ENCODE data around the gene MEIOB.
A peak's percentile ranks its signal among the peaks of the same experiment; 100 is the strongest.

The MEIOB gene

DNA sequence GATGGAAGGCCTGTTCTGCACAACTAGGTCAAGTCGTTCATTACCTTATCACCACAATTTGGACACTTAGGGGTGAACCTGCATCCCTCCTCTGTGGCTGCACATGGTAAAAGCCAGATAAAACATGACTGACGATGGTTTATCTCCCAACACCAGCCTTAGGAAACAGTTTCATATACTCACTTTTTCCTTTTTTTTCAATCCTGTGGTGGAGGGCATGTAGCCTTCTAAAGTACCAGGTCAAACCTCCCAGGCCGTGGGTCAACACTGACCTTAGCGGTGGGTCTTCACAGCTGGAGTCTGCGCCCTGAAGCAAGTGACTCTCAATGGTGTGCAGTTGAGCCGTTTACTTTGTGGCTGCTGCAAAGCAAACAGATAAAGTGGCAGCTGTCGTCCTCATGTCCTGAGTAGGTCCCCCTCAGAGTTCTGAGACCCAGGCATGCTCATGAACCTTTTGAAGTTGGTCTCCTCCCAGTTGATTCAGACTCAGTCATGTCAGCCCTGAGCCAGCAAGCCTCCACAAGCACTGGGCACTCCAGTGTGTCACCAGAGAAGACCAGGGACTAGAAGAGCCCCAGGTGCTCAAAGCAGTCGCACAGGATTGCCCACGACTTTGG lies 39.0 kb downstream of the MEIOB start:
- Histone ChIP-seq H3K4me3 (ENCODE audit: low read length in 2 of 2) (no peak overlapping the region), H3K9me3 (ENCODE audit: control insufficient read depth in 2 of 2, low read length in 2 of 2) (no peaks in the 10 kb centered on the region), H3K4me1 (ENCODE audit: control insufficient read depth in 2 of 2, insufficient read depth in 2 of 2, low read length in 2 of 2) (peaks cover 16 to 19% of the 10 kb centered on the region in 2 donors), H3K27ac (ENCODE audit: low read depth in 2 of 2, low read length in 2 of 2) (no peak overlapping the region), H3K27me3 (ENCODE audit: control insufficient read depth in 2 of 2, insufficient read depth in 2 of 2, low read length in 2 of 2) (no peaks in the 10 kb centered on the region), H3K36me3 (ENCODE audit: control insufficient read depth in 2 of 2, insufficient read depth in 2 of 2, low read length in 2 of 2) (peaks cover 0 to 10% of the 10 kb centered on the region in 2 donors), H3K9ac (ENCODE audit: low read depth in 1 of 2, low read length in 2 of 2) (no peak overlapping the region)

DNA sequence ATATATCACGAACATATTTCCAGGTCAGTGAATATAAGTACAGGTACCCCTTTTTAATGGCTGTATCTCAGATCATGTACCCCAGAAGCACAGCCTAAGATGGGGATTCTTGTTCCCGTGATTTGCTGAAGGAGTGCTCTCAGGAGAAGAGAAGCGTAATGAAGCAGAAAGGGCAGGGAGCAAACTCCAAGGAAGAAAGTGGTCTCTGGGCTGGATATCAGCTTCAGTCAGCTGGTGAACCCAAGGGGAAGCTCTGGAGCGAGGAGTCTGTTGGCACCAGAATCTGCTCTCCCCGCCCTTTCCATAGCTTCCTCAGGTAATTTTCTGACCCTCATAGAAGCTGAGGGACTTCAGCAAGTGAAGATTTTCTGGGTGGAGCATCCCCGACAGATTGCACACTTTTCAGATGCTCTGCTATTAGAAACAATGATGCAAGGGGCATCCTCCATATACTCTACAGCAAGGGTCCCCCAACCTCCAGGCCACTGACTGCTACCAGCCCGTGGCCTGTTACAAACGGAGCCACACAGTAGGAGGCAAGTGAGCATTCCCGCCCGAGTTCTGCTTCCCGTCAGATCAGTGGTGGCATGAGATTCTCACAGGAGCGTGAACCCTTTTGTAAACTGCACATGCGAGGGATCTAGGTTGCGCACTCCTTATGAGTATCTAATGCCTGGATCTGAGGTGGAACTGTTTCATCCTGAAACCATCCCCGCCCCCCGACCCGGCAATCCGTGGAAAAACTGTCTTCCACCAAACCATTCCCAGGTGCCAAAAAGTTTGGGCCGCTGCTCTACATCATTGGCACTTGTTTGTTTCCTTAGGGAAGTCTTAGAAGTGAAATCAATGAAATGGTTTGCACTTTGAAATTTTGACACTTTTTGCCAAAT lies 40.5 kb downstream of the MEIOB start:
- Histone ChIP-seq H3K27ac (ENCODE audit: low read depth in 2 of 2, low read length in 2 of 2) (no peak overlapping the region), H3K9me3 (ENCODE audit: control insufficient read depth in 2 of 2, low read length in 2 of 2) (no peaks in the 10 kb centered on the region), H3K27me3 (ENCODE audit: control insufficient read depth in 2 of 2, insufficient read depth in 2 of 2, low read length in 2 of 2) (no peaks in the 10 kb centered on the region), H3K36me3 (ENCODE audit: control insufficient read depth in 2 of 2, insufficient read depth in 2 of 2, low read length in 2 of 2) (peaks cover 0 to 10% of the 10 kb centered on the region in 2 donors), H3K4me3 (ENCODE audit: low read length in 2 of 2) (no peak overlapping the region), H3K4me1 (ENCODE audit: control insufficient read depth in 2 of 2, insufficient read depth in 2 of 2, low read length in 2 of 2) (peaks cover 18 to 19% of the 10 kb centered on the region in 2 donors), H3K9ac (ENCODE audit: low read depth in 1 of 2, low read length in 2 of 2) (no peak overlapping the region)

- Histone ChIP-seq H3K36me3 (ENCODE audit: control insufficient read depth in 2 of 2, insufficient read depth in 2 of 2, low read length in 2 of 2) (peaks cover 0 to 10% of the 10 kb centered on the region in 2 donors), H3K9ac (ENCODE audit: low read depth in 1 of 2, low read length in 2 of 2) (no peak overlapping the region), H3K9me3 (ENCODE audit: control insufficient read depth in 2 of 2, low read length in 2 of 2) (no peaks in the 10 kb centered on the region), H3K4me3 (ENCODE audit: low read length in 2 of 2) (peak overlapping the region in 1 of 2 donors; percentile 17), H3K4me1 (ENCODE audit: control insufficient read depth in 2 of 2, insufficient read depth in 2 of 2, low read length in 2 of 2) (peaks cover 27% of the 10 kb centered on the region in 2 donors), H3K27ac (ENCODE audit: low read depth in 2 of 2, low read length in 2 of 2) (peak overlapping the region in 1 of 2 donors; percentile 37), H3K27me3 (ENCODE audit: control insufficient read depth in 2 of 2, insufficient read depth in 2 of 2, low read length in 2 of 2) (no peaks in the 10 kb centered on the region)
These were observed 41.8 kb downstream of the MEIOB start for GRCh38 chr16:1830213-1830612.

DNA sequence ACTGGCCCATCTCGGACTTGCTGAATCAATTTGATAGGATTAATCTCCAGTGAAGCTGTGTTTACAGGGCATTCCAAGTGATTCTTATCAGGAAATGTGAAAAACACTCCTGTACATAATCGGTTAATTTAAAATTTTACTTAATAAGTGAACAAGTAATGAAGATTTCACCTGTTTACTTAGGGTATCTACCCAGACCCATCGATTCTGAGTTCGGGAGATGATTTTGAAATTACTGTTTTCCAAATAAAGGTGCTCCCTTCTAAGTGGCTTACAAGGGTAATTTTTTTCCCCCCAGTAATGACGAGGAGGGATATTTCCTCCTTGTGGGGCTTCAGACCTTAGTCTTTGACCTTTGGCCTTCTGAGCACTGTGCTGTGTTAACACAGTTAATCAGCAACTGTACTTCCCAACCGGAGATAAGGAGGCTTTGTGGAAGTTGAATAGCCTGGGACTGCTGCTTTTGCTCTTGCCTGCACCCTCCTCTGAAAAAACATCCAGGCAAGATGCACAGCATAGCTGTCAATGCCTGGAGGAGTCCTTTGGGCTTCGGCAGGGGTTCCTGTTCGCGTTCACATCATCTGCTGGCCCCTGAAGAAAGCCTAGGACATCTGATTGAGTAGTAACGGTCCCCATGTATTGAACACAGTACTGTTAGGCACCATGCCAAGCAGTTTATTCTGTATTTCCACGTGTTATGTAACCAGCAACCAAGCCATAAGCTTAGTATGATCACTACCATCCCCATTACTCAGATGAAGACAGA lies 43.1 kb downstream of the MEIOB start:
- H3K4me1 ChIP-seq (ENCODE audit: control insufficient read depth in 2 of 2, insufficient read depth in 2 of 2, low read length in 2 of 2), result peaks cover 28 to 35% of the 10 kb centered on the region in 2 donors
- H3K27me3 ChIP-seq (ENCODE audit: control insufficient read depth in 2 of 2, insufficient read depth in 2 of 2, low read length in 2 of 2), result no peaks in the 10 kb centered on the region
- peaks cover 0 to 10% of the 10 kb centered on the region in 2 donors for H3K36me3 ChIP-seq (ENCODE audit: control insufficient read depth in 2 of 2, insufficient read depth in 2 of 2, low read length in 2 of 2)
- H3K9ac ChIP-seq (ENCODE audit: low read depth in 1 of 2, low read length in 2 of 2), result peak overlapping the region; percentile 56 to 64
- H3K9me3 ChIP-seq (ENCODE audit: control insufficient read depth in 2 of 2, low read length in 2 of 2), result no peaks in the 10 kb centered on the region
- H3K4me3 ChIP-seq (ENCODE audit: low read length in 2 of 2), result peak overlapping the region; percentile 52 to 98
- H3K27ac ChIP-seq (ENCODE audit: low read depth in 2 of 2, low read length in 2 of 2), result peak overlapping the region; percentile 70

DNA sequence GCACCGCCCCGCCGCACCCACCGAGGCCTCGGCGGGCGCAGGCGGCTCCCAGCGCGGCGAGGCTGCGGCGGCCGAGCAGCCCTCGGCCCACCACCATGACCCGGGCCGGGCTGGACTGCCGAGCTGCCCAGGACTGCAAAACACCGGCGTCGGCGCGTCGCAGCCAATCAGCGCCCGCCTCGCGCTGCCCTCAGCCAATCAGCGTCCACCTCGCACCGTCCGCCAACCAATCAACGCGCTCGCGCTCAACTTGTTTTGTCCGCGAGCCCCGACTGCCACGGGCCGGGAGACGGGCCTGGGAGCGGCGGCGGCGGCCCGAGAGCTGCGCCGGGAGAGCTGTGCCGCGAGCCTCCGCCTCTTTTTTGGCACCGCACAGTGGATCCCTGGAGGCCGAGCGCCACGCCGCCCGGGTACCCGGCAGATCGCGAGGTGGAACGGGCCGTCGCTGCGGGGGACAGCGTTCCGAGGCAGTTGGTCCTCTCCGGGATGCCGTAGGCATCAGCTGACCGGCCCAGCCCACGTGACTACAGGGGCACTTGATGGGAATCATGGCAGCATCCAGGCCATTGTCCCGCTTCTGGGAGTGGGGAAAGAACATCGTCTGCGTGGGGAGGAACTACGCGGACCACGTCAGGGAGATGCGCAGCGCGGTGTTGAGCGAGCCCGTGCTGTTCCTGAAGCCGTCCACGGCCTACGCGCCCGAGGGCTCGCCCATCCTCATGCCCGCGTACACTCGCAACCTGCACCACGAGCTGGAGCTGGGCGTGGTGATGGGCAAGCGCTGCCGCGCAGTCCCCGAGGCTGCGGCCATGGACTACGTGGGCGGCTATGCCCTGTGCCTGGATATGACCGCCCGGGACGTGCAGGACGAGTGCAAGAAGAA lies 45.0 kb downstream of the MEIOB start, which contains the start of the genes FAHD1 and HAGH:
TSS of gene FAHD1 (plus strand) at position 516 of the 883 bp plus-strand sequence. CDS start at position 549, 33 bp downstream.
TSS of gene HAGH (minus strand) at position 135 of the 883 bp plus-strand sequence. CDS start at position 97, 38 bp downstream.
- Histone ChIP-seq H3K9me3 (ENCODE audit: control insufficient read depth in 2 of 2, low read length in 2 of 2) (no peaks in the 10 kb centered on the region), H3K27ac (ENCODE audit: low read depth in 2 of 2, low read length in 2 of 2) (peak within 1 kb of the TSS; percentile 82 to 86), H3K4me1 (ENCODE audit: control insufficient read depth in 2 of 2, insufficient read depth in 2 of 2, low read length in 2 of 2) (peaks cover 28 to 36% of the 10 kb centered on the region in 2 donors)

DNA sequence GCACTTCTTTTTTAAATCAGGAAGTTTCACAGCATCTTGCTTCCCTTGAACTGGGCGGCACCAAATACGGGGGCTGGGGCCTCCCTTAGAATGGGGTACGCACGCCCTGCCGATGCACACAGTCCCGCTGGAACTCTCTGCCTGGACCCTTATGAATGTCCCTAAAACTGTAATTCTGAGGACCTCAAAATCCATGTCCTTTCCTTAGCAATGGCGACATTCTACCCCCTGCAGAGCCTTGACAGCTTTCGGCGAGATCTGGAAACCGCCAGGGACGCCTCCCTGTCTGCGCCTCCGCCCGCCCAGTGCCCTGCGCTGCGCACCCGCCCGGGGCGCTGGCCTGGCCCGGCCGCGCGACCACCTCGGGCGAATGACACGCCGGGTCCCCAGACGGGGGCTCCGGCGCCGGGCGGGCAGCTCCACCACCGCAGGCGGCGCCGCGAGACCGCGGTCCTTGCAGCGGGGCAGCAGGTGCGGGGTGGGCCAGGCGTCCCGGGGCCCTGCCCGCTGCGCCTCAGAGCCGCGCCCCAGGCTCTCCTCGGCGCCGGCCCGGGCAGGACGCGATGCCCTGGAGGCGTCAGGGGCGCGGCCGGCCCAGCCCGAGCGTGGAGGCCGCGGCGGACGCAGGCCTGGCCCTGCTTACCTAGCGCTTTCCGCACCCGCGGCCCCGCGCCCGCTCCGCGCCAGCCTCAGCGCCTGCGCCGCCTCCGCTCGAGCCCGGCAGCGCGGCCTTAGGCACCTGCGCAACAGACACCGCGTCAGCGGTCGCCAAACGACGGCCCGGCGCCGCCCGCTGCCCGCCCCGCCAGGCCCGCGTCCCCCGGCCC lies 45.9 kb downstream of the MEIOB start:
- H3K9me3 ChIP-seq (ENCODE audit: control insufficient read depth in 2 of 2, low read length in 2 of 2), result no peaks in the 10 kb centered on the region
- H3K36me3 ChIP-seq (ENCODE audit: control insufficient read depth in 2 of 2, insufficient read depth in 2 of 2, low read length in 2 of 2), result peaks cover 0 to 14% of the 10 kb centered on the region in 2 donors
- H3K4me1 ChIP-seq (ENCODE audit: control insufficient read depth in 2 of 2, insufficient read depth in 2 of 2, low read length in 2 of 2), result peaks cover 28 to 34% of the 10 kb centered on the region in 2 donors
- no peaks in the 10 kb centered on the region for H3K27me3 ChIP-seq (ENCODE audit: control insufficient read depth in 2 of 2, insufficient read depth in 2 of 2, low read length in 2 of 2)
- peak overlapping the region; percentile 82 to 86 for H3K27ac ChIP-seq (ENCODE audit: low read depth in 2 of 2, low read length in 2 of 2)
- H3K9ac ChIP-seq (ENCODE audit: low read depth in 1 of 2, low read length in 2 of 2), result peak overlapping the region; percentile 79 to 85
- H3K4me3 ChIP-seq (ENCODE audit: low read length in 2 of 2), result peak overlapping the region; percentile 93 to 98

More for the DNA sequence above, 45.0 kb downstream of the MEIOB start, which contains the start of the genes FAHD1 and HAGH:
- Histone ChIP-seq H3K36me3 (ENCODE audit: control insufficient read depth in 2 of 2, insufficient read depth in 2 of 2, low read length in 2 of 2) (peaks cover 0 to 15% of the 10 kb centered on the region in 2 donors), H3K9ac (ENCODE audit: low read depth in 1 of 2, low read length in 2 of 2) (peak within 1 kb of the TSS; percentile 84 to 85), H3K4me3 (ENCODE audit: low read length in 2 of 2) (peak within 1 kb of the TSS; percentile 93 to 98), H3K27me3 (ENCODE audit: control insufficient read depth in 2 of 2, insufficient read depth in 2 of 2, low read length in 2 of 2) (no peaks in the 10 kb centered on the region)

DNA sequence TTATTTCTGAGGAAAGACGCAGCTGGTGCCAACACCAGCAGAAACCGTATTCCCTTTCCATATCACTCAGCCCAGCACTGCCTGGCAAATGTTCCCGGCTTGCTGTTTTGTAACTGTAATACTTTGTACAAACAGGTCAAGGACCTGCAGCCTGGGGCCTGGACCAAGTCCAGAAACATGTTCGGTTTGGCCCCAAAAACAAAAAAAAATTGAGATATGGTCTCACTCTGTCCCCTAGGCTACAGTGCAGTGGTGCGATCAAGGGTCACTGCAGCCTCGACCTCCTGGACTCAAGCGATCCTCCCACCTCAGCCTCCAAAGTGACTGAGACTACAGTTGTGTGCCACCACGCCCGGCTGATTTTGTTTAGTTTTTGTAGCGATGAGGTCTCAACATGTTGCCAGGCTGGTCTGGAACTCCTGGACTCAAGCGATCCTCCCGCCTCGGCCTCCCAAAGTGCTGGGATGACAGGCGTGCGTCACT lies 46.5 kb downstream of the MEIOB start:
- Histone ChIP-seq H3K27ac (ENCODE audit: low read depth in 2 of 2, low read length in 2 of 2) (peak overlapping the region; percentile 82 to 86), H3K4me3 (ENCODE audit: low read length in 2 of 2) (peak overlapping the region; percentile 76 to 87), H3K9ac (ENCODE audit: low read depth in 1 of 2, low read length in 2 of 2) (peak overlapping the region; percentile 79 to 85), H3K9me3 (ENCODE audit: control insufficient read depth in 2 of 2, low read length in 2 of 2) (no peaks in the 10 kb centered on the region), H3K4me1 (ENCODE audit: control insufficient read depth in 2 of 2, insufficient read depth in 2 of 2, low read length in 2 of 2) (peaks cover 23 to 32% of the 10 kb centered on the region in 2 donors), H3K36me3 (ENCODE audit: control insufficient read depth in 2 of 2, insufficient read depth in 2 of 2, low read length in 2 of 2) (peaks cover 0 to 17% of the 10 kb centered on the region in 2 donors), H3K27me3 (ENCODE audit: control insufficient read depth in 2 of 2, insufficient read depth in 2 of 2, low read length in 2 of 2) (no peaks in the 10 kb centered on the region)

DNA sequence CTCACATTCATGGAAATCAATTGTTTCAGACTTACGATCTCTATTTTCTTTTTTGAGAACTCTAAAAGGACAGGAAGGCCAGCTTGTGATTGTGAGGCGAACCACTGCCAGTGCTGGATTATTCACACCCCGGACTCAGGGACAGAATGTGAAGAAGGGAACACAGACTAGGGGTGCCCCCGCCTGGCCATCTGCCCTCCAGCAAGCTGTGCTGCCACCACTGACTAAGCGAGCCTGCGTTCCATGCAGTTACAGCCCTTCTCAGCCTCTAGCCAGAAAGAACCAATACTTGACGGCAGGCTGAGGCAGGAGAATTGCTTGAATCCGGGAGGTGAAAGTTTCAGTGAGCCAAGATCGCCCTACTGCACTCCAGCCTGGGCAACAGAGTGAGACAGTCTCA lies 48.1 kb downstream of the MEIOB start:
- H3K4me1 ChIP-seq (ENCODE audit: control insufficient read depth in 2 of 2, insufficient read depth in 2 of 2, low read length in 2 of 2), result peaks cover 12 to 24% of the 10 kb centered on the region in 2 donors
- H3K9ac ChIP-seq (ENCODE audit: low read depth in 1 of 2, low read length in 2 of 2), result no peak overlapping the region
- no peaks in the 10 kb centered on the region for H3K9me3 ChIP-seq (ENCODE audit: control insufficient read depth in 2 of 2, low read length in 2 of 2)
- no peaks in the 10 kb centered on the region for H3K27me3 ChIP-seq (ENCODE audit: control insufficient read depth in 2 of 2, insufficient read depth in 2 of 2, low read length in 2 of 2)
- H3K36me3 ChIP-seq (ENCODE audit: control insufficient read depth in 2 of 2, insufficient read depth in 2 of 2, low read length in 2 of 2), result peaks cover 0 to 26% of the 10 kb centered on the region in 2 donors
- no peak overlapping the region for H3K27ac ChIP-seq (ENCODE audit: low read depth in 2 of 2, low read length in 2 of 2)
- H3K4me3 ChIP-seq (ENCODE audit: low read length in 2 of 2), result no peak overlapping the region

All from mucosa of rectum (tissue), 2 donors.